Measurements from ENCODE around the gene PIGH.
"Not testable (repeated sequence)": the region's sequence is repeated elsewhere in the genome, so short reads cannot be mapped to it uniquely, and the experiment has no call there.

Gene PIGH

GRCh38 chr14:67599698-67600561, at the start of gene PIGH:
Gene PIGH, minus strand, starts transcription at chr14:67600268. Its CDS starts 65 bp downstream, at chr14:67600203.
- peak; percentile 83 for DNase-seq

GRCh38 chr14:67646131-67646530, 46.1 kb upstream of the PIGH start:
- DNase-seq = no peak

GRCh38 chr14:67645414-67645813, 45.3 kb upstream of the PIGH start:
- DNase-seq = no peak

GRCh38 chr14:67644428-67644827, 44.4 kb upstream of the PIGH start:
- DNase-seq = no peak

- no peak for DNase-seq
Measured at GRCh38 chr14:67643713-67644112, 43.6 kb upstream of the PIGH start.

GRCh38 chr14:67641902-67642749, 42.1 kb upstream of the PIGH start:
- DNase-seq = no peak

- no peak for DNase-seq
Measured at GRCh38 chr14:67641480-67641879, 41.4 kb upstream of the PIGH start.

- DNase-seq = no peak
Measured at GRCh38 chr14:67638642-67639041, 38.6 kb upstream of the PIGH start.

- peak; percentile 6 for DNase-seq
Measured at GRCh38 chr14:67636361-67636919, 36.4 kb upstream of the PIGH start.

- no peak for DNase-seq
Measured at GRCh38 chr14:67633451-67634147, 33.5 kb upstream of the PIGH start.

GRCh38 chr14:67630938-67631337, 30.9 kb upstream of the PIGH start:
- no peak for DNase-seq

- DNase-seq = no peak
Measured at GRCh38 chr14:67630186-67630585, 30.1 kb upstream of the PIGH start.

- no peak for DNase-seq
Measured at GRCh38 chr14:67627519-67627918, 27.5 kb upstream of the PIGH start.

GRCh38 chr14:67626131-67626530, 26.1 kb upstream of the PIGH start:
- DNase-seq = not testable (repeated sequence)

GRCh38 chr14:67623114-67623513, 23.0 kb upstream of the PIGH start:
- no peak for DNase-seq

- no peak for DNase-seq
Measured at GRCh38 chr14:67622675-67623074, 22.6 kb upstream of the PIGH start.

GRCh38 chr14:67620217-67620785, 20.2 kb upstream of the PIGH start:
- peak; percentile 10 for DNase-seq

- DNase-seq = peak; percentile 95
Measured at GRCh38 chr14:67619446-67620216, 19.6 kb upstream of the PIGH start, which contains the start of gene ARG2. Gene ARG2, plus strand, starts transcription at chr14:67619920. Its CDS starts 58 bp downstream, at chr14:67619978.

GRCh38 chr14:67618617-67619063, 18.6 kb upstream of the PIGH start:
- peak; percentile 55 for DNase-seq

GRCh38 chr14:67610491-67610890, 10.4 kb upstream of the PIGH start:
- no peak for DNase-seq

GRCh38 chr14:67609642-67610310, 9.7 kb upstream of the PIGH start:
- no peak for DNase-seq

Measured in NCI-H1436 (cell line).